Esophagus squamous epithelium (tissue), 5 donors: ENCODE measurements around the gene CASKIN1. TPM values are rescaled to one million over a fixed set of nuclear protein-coding genes. Genes with fewer than 3 reads are reported as not detected.

Source experiments
- DNase-seq: peaks from one replicate; lab custom pipeline; 2025; lab: John Stamatoyannopoulos, UW
- H3K27ac ChIP-seq, 4 donors: fragments of 200-600 bp; sonication (generic); one replicate each; pipeline ENCODE4 v1.5.1; 2016 to 2019; ENCODE audit warnings: mild to moderate bottlenecking in 1 of 4
- H3K27me3 ChIP-seq, 4 donors: fragments of 200-600 bp; sonication (generic); 1 replicate in 3 of 4; 2 replicates in 1 of 4; pipeline versions ENCODE4 v1.5.1 to v1.6.0; 2017 to 2021; ENCODE audit warnings: antibody characterized with exemption in 1 of 4
- H3K36me3 ChIP-seq, 3 donors: fragments of 200-600 bp; sonication (generic); one replicate each; pipeline ENCODE4 v1.5.1; 2016 to 2019
- H3K4me1 ChIP-seq, 3 donors: fragments of 200-600 bp; sonication (generic); one replicate each; pipeline ENCODE4 v1.5.1; 2017 to 2019
- H3K4me3 ChIP-seq, 4 donors: fragments of 200-600 bp; sonication (generic); 1 replicate in 3 of 4; 2 replicates in 1 of 4; pipeline ENCODE4 v1.5.1; 2016 to 2019; ENCODE audit warnings: mild to moderate bottlenecking in 2 of 4, moderate library complexity in 1 of 4
- H3K9me3 ChIP-seq, 3 donors: fragments of 200-600 bp; sonication (generic); one replicate each; pipeline ENCODE4 v1.5.1; 2016 to 2019
- CTCF ChIP-seq, 6 experiments: fragments of 450-650 bp in 4 of 6; fragments of 200-600 bp in 2 of 6; sonication (generic) in 2 of 6; IDR thresholded peaks; one replicate each; pipeline ENCODE4 v1.5.1; 2016 to 2019; ENCODE audit warnings: antibody characterized with exemption in 6 of 6, mild to moderate bottlenecking in 4 of 6, moderate library complexity in 4 of 6
- POLR2A ChIP-seq, 4 donors: fragments of 450-650 bp; IDR thresholded peaks; one replicate each; pipeline ENCODE4 v1.6.1; 2017; ENCODE audit warnings: antibody characterized with exemption in 4 of 4, mild to moderate bottlenecking in 4 of 4, moderate library complexity in 3 of 4
- WGBS, 2 donors: methylation state at CpG; one replicate each; pipeline ENCODE4 v1.1.5; 2018; 5-methylcytosine and 5-hydroxymethylcytosine counted together
- intact Hi-C: fragments of 100-400 bp; cut with DNase I; formaldehyde crosslinking; loops from one replicate; pipeline ENCODE4 v1.15.0; 2022
- total RNA-seq, 4 donors: library from RNA; depleted of rRNA; stranded (reverse); fragments of >200 nt; gene quantifications; one replicate each; pipeline ENCODE4 v1.1.0, GENCODE V29; 2016
- donor health status: DM: yes; HTN: yes; CAD: no.

Gene CASKIN1
- total RNA-seq, 4 donors from 2014 or later: 0.04 to 0.38 TPM; not detected in 2

GRCh38 chr16:2229091-2229490, 32.7 kb upstream of the CASKIN1 start:
- intact Hi-C loops: no loop called here
- 94% methylated on average over 3 of the region's 12 CpGs; no CpG with 5 or more reads in 1 of the 2 donors for WGBS, 2 donors
- H3K27me3 ChIP-seq: peaks cover 0 to 4% (median 0%) of the 10 kb centered on the region in 4 donors
- peaks cover 12 to 53% (median 33%) of the 10 kb centered on the region in 3 donors for H3K4me1 ChIP-seq
- no peaks in the 10 kb centered on the region for H3K9me3 ChIP-seq
- peaks cover 41 to 74% (median 49%) of the 10 kb centered on the region in 3 donors for H3K36me3 ChIP-seq
- DNase-seq: no peak
- no peak overlapping the region for H3K27ac ChIP-seq
- H3K4me3 ChIP-seq: no peak overlapping the region
- no peak for TF ChIP-seq POLR2A (IDR thresholded peaks at IDR 0.05)
- TF ChIP-seq CTCF (IDR thresholded peaks at IDR 0.05): no peak

GRCh38 chr16:2228161-2228824, 31.9 kb upstream of the CASKIN1 start:
- no peak overlapping the region for H3K27ac ChIP-seq
- no peak for DNase-seq
- H3K36me3 ChIP-seq: peaks cover 34 to 66% (median 41%) of the 10 kb centered on the region in 3 donors
- H3K27me3 ChIP-seq: no peaks in the 10 kb centered on the region
- intact Hi-C loops: no loop called here
- WGBS, 2 donors: 93 to 96% methylated on average over 8 of the region's 25 CpGs
- H3K4me1 ChIP-seq: peaks cover 12 to 56% (median 33%) of the 10 kb centered on the region in 3 donors
- no peaks in the 10 kb centered on the region for H3K9me3 ChIP-seq
- TF ChIP-seq POLR2A (IDR thresholded peaks at IDR 0.05): no peak
- no peak for TF ChIP-seq CTCF (IDR thresholded peaks at IDR 0.05)
- no peak overlapping the region for H3K4me3 ChIP-seq

- intact Hi-C loops: no loop called here
- H3K36me3 ChIP-seq: peaks cover 22 to 53% (median 27%) of the 10 kb centered on the region in 3 donors
- no peak overlapping the region for H3K4me3 ChIP-seq
- 89 to 92% methylated on average over 6 of the region's 6 CpGs for WGBS, 2 donors
- TF ChIP-seq POLR2A (IDR thresholded peaks at IDR 0.05): no peak
- TF ChIP-seq CTCF (IDR thresholded peaks at IDR 0.05): no peak
- no peaks in the 10 kb centered on the region for H3K9me3 ChIP-seq
- no peak for DNase-seq
- H3K4me1 ChIP-seq: peaks cover 12 to 65% (median 33%) of the 10 kb centered on the region in 3 donors
- no peaks in the 10 kb centered on the region for H3K27me3 ChIP-seq
- H3K27ac ChIP-seq: no peak overlapping the region
Observed at GRCh38 chr16:2226918-2227317, 30.5 kb upstream of the CASKIN1 start.

- Histone ChIP-seq H3K27ac (no peak overlapping the region), H3K27me3 (no peaks in the 10 kb centered on the region), H3K9me3 (no peaks in the 10 kb centered on the region), H3K4me3 (no peak overlapping the region), H3K36me3 (peaks cover 18 to 47% (median 21%) of the 10 kb centered on the region in 3 donors), H3K4me1 (peaks cover 12 to 59% (median 28%) of the 10 kb centered on the region in 3 donors)
- TF ChIP-seq POLR2A (IDR thresholded peaks at IDR 0.05) (no peak), CTCF (IDR thresholded peaks at IDR 0.05) (no peak)
- WGBS, 2 donors: 57 to 64% methylated on average over 7 to 8 of the region's 9 CpGs
- DNase-seq: no peak
- intact Hi-C loops: no loop called here
Observed at GRCh38 chr16:2226245-2226793, 29.9 kb upstream of the CASKIN1 start.

- peak overlapping the region; percentile 81 to 99 (median 81) for H3K4me3 ChIP-seq
- H3K27me3 ChIP-seq: no peaks in the 10 kb centered on the region
- H3K4me1 ChIP-seq: peaks cover 12 to 45% (median 20%) of the 10 kb centered on the region in 3 donors
- peak overlapping the region; percentile 89 to 95 (median 94) for H3K27ac ChIP-seq
- intact Hi-C loops: no loop called here
- TF ChIP-seq POLR2A (IDR thresholded peaks at IDR 0.05) (no peak), CTCF (IDR thresholded peaks at IDR 0.05) (peak in 1 of 6 experiments; percentile 25)
- H3K9me3 ChIP-seq: no peaks in the 10 kb centered on the region
- no peak for DNase-seq
- 7 to 13% methylated on average over 6 of the region's 22 CpGs for whole genome bisulfite sequencing, 2 donors
- H3K36me3 ChIP-seq: peaks cover 4 to 23% (median 8%) of the 10 kb centered on the region in 3 donors
Observed at GRCh38 chr16:2223942-2224486, 27.6 kb upstream of the CASKIN1 start.
